Ectodermal cell (in vitro differentiated cells): ENCODE data around the gene SYNPO. TPM values are rescaled to one million over a fixed set of nuclear protein-coding genes. Genes with fewer than 3 reads are reported as not detected.

Source experiments
- H3K27ac ChIP-seq: 2 replicates; pipeline ENCODE4 v1.7.0; 2013; ENCODE audit warnings: mild to moderate bottlenecking, low read depth, low read length; ENCODE audit not compliant: insufficient read depth, poor library complexity, severe bottlenecking
- H3K27me3 ChIP-seq: 2 replicates; pipeline ENCODE4 v1.7.0; 2013; ENCODE audit warnings: mild to moderate bottlenecking, low read length; ENCODE audit not compliant: insufficient read depth, control insufficient read depth, poor library complexity, severe bottlenecking
- H3K36me3 ChIP-seq: one replicate; pipeline ENCODE4 v1.7.0; 2013; ENCODE audit warnings: low read length; ENCODE audit not compliant: control insufficient read depth, insufficient read depth
- H3K4me1 ChIP-seq: one replicate; pipeline ENCODE4 v1.7.0; 2013; ENCODE audit warnings: low read length; ENCODE audit not compliant: control insufficient read depth, insufficient read depth
- H3K4me3 ChIP-seq: 2 replicates; pipeline ENCODE4 v1.7.0; 2013; ENCODE audit warnings: low read depth, low read length, control low read depth; ENCODE audit not compliant: insufficient read depth
- H3K9me3 ChIP-seq: 2 replicates; pipeline ENCODE4 v1.7.0; 2013; ENCODE audit warnings: mild to moderate bottlenecking, low read length, moderate library complexity; ENCODE audit not compliant: control insufficient read depth
- WGBS, 2 experiments: methylation state at CpG; one replicate each; pipeline ENCODE4 v1.1.7; 2013; ENCODE audit warnings: missing lambda C conversion rate in 2 of 2; 5-methylcytosine and 5-hydroxymethylcytosine counted together
- polyA plus RNA-seq, 4 experiments: library from polyadenylated mRNA; stranded (reverse); fragments of 50-300 nt; gene quantifications; one replicate each; pipeline ENCODE4 v1.2.3, GENCODE V29; 2013

The SYNPO gene, protein sequence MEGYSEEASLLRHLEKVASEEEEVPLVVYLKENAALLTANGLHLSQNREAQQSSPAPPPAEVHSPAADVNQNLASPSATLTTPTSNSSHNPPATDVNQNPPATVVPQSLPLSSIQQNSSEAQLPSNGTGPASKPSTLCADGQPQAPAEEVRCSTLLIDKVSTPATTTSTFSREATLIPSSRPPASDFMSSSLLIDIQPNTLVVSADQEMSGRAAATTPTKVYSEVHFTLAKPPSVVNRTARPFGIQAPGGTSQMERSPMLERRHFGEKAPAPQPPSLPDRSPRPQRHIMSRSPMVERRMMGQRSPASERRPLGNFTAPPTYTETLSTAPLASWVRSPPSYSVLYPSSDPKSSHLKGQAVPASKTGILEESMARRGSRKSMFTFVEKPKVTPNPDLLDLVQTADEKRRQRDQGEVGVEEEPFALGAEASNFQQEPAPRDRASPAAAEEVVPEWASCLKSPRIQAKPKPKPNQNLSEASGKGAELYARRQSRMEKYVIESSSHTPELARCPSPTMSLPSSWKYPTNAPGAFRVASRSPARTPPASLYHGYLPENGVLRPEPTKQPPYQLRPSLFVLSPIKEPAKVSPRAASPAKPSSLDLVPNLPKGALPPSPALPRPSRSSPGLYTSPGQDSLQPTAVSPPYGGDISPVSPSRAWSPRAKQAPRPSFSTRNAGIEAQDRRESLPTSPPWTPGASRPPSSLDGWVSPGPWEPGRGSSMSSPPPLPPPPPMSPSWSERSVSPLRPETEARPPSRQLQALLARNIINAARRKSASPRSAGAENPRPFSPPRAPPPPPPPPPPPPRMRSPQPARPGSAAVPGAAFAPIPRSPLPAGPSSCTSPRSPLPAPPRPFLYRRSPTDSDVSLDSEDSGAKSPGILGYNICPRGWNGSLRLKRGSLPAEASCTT
- 1.8 TPM for polyA plus RNA-seq (2013, experiment 1 of 4)
- polyA plus RNA-seq (2013, experiment 2 of 4): 1.6 TPM
- 1.4 TPM for polyA plus RNA-seq (2013, experiment 3 of 4)
- 2.1 TPM for polyA plus RNA-seq (2013, experiment 4 of 4)

DNA sequence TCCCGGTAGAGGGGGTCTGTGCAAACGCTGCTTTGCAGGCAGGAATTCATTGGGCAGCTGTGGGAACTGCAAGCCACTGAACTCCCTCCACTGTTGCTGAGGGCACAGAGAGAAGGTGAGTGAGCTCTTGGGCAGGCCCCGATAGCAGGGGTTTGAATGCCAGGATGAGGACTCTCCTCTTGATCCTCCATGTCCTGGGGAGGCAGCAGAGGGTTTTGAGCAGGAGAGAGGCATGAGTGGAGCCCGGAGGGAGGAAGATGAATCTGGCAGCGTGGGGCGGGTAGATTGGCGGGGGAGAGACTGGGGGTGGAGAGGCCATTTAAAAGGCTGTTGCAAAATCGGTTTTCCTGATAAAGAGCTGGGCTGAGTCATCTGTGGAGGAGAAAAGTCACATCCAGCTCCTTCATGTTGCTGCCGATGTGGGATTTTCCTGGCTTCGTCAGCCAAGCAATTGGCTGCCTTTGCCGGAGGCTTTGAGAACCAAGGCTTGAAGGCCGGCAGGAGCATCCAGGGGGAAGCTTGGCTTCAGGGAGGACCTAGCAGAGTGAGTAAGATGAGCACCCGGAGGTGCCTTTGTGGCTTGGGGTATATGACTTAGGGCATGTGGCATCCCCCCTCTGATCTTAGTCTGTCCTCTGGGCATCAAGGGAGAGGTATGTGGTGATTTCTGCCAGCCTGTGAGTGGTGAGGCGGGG, at the start of gene SYNPO:
SYNPO (plus strand) TSS at position 350 of the 695 bp plus-strand sequence. CDS start 7,616 bp downstream, outside the sequence.
- Histone ChIP-seq H3K27me3 (no peaks in the 10 kb centered on the region), H3K9me3 (no peaks in the 10 kb centered on the region), H3K4me1 (peaks cover 49% of the 10 kb centered on the region), H3K27ac (no peak within 1 kb of the TSS), H3K36me3 (no peaks in the 10 kb centered on the region), H3K4me3 (no peak within 1 kb of the TSS)
- WGBS, 2 experiments: 72% methylated on average over 14 of the region's 14 CpGs

DNA sequence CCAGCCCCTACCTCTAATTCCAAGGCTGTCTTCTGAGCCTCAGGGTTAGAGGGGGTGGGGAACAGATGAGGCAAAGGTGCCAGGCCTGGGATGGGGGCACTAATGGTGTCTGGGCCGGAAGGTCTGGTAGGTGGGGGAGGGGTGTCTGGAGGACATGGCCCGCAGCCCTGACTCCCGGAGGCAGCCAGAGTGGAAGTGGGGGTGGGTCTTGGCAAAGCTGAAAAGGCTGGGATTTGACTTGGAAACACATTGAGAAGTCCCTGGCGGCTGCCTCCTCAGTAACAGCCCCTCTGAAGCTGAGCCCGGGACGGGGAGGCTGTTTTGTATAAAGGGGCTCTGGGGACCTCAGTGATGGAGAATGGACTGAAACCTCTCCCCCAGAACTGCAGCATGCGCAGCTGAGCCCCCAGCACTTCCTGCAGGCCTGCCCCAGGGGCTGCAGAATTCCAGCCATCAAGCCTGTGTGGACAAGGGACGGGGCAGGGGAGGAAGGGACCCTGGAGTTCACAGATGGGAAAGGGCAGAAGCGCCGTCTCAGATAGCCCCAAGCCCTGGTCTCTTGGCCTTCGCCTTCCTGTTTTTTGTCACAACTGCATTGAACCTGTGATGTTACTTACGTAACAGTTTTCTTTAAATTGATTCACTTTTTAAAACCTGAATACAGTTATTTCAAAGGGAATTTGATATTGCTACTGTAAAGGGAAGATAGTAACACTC, 49.3 kb upstream of the SYNPO start:
- Histone ChIP-seq H3K4me3 (no peak overlapping the region), H3K4me1 (peaks cover 21% of the 10 kb centered on the region), H3K27ac (no peak overlapping the region), H3K36me3 (no peaks in the 10 kb centered on the region), H3K27me3 (no peaks in the 10 kb centered on the region), H3K9me3 (no peaks in the 10 kb centered on the region)
- 52 to 57% methylated on average over 11 to 12 of the region's 12 CpGs for WGBS, 2 experiments

DNA sequence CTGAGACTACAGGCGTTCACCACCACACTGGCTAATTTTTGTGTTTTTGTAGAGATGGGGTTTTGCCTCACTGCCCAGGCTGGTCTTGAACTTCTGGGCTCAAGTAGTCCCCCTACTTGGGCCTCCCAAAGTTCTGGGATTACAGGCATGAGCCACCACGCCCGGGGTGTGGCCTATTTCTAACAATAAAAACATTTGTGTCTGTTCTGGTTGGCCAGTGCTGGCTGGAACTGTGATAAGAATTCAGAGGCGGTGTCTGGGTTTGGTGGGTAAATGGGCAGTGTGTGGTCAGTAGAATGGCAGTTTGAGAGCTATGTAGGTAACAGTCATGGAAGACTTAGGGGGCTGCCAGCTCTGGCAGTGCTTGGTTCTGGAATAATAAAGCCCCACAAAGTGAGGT, 46.9 kb upstream of the SYNPO start:
- H3K9me3 ChIP-seq: no peaks in the 10 kb centered on the region
- H3K36me3 ChIP-seq: no peaks in the 10 kb centered on the region
- H3K4me1 ChIP-seq: peaks cover 24% of the 10 kb centered on the region
- 77 to 79% methylated on average over 4 of the region's 4 CpGs for WGBS, 2 experiments
- H3K27ac ChIP-seq: no peak overlapping the region
- no peak overlapping the region for H3K4me3 ChIP-seq
- H3K27me3 ChIP-seq: no peaks in the 10 kb centered on the region

DNA sequence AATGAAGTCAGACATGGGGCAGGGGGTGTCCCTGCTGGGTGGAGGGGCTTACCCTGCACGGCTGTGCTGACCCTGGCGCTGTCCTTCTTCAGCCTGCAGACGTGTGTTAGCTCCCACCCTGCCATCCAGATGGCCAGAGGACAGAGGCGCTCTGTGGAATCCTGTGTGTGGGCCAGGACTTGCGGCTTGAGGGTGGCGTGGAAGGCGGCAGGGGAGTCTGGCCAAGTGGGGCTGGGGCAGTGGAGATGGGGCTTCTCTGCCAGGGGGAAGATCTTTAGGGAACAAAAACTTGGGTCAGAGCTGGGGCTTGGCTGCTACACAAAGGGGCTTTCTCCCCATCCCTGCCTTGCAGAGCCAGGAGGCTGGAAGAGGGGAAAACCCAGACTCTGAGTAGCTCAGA, 46.5 kb upstream of the SYNPO start:
- H3K36me3 ChIP-seq: no peaks in the 10 kb centered on the region
- no peak overlapping the region for H3K27ac ChIP-seq
- H3K4me3 ChIP-seq: no peak overlapping the region
- H3K4me1 ChIP-seq: peaks cover 24% of the 10 kb centered on the region
- no peaks in the 10 kb centered on the region for H3K9me3 ChIP-seq
- WGBS, 2 experiments: 86 to 87% methylated on average over 7 of the region's 7 CpGs
- no peaks in the 10 kb centered on the region for H3K27me3 ChIP-seq

DNA sequence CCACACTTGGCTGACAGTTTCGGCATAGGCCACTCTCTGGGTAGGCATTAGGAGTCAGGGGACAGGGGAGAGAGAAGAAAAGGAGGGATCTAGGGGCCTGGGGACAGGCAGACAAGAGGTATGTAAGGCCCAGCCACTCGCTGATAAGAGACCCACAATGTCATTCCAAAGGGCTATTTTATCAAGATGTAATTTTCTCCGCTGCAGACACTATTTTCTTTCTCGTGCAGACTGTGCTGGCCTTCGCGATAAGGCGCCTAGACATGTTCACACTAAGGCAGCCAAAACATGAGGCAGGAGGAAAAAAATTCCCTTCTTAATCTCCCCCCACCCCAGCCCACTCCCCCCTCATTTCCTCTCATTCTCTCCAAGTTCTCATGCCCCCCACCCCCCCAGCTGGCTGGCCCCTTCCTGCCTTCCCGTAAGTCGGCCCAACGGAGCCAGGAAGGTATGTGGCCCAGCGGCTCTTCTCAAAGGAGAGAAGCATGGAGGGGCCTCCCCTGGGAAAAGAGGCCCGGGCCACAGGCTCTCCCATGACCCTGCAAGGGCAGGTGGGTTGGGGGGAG, 44.9 kb upstream of the SYNPO start:
- 82 to 85% methylated on average over 11 to 12 of the region's 12 CpGs for WGBS, 2 experiments
- Histone ChIP-seq H3K27me3 (no peaks in the 10 kb centered on the region), H3K36me3 (no peaks in the 10 kb centered on the region), H3K4me1 (peaks cover 22% of the 10 kb centered on the region), H3K27ac (no peak overlapping the region), H3K9me3 (no peaks in the 10 kb centered on the region), H3K4me3 (no peak overlapping the region)

DNA sequence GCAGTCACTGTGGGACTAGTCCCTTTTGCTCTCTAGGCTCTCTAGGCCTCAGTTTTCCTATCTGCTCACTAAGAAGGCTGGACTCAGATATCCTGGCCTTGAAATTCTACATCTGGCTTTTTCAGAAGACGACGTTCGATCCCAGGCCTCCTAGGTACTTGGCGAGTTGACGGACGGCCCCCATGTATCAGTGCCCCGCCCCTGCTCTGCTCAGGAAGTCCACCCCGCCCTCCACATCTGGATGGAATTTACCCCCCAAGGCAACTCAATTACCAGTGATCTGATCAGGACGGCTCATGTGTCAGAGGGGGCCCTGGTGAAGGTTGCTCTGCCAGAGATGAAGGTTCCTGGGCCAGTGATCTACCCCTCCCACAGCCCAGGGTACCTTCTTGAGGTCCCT, 44.1 kb upstream of the SYNPO start:
- Histone ChIP-seq H3K36me3 (no peaks in the 10 kb centered on the region), H3K27me3 (no peaks in the 10 kb centered on the region), H3K4me1 (peaks cover 15% of the 10 kb centered on the region), H3K27ac (no peak overlapping the region), H3K9me3 (no peaks in the 10 kb centered on the region), H3K4me3 (no peak overlapping the region)
- 77 to 78% methylated on average over 9 of the region's 9 CpGs for WGBS, 2 experiments

DNA sequence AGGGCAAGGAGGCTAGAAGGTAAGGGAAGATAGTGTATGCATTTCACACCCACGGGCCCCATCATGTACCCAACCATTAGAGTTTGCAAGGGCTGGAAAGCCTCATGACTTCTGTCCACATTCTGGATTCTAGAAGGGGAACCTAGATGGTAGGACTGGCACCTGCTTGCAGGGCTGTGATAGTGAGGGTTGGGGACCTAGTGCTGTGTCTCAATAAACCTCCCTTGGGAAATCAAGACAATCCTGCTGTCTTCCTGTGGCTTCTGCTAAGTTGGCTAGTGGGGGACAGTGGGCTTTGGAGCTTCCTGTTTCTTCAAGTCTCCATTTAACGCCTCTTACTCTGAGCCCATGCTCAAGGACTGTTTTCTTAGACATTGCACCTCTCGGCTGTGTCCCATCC, 43.6 kb upstream of the SYNPO start:
- peaks cover 14% of the 10 kb centered on the region for H3K4me1 ChIP-seq
- no peaks in the 10 kb centered on the region for H3K9me3 ChIP-seq
- H3K27ac ChIP-seq: no peak overlapping the region
- no peaks in the 10 kb centered on the region for H3K27me3 ChIP-seq
- no peaks in the 10 kb centered on the region for H3K36me3 ChIP-seq
- 91 to 95% methylated on average over 3 of the region's 3 CpGs for WGBS, 2 experiments
- H3K4me3 ChIP-seq: no peak overlapping the region

DNA sequence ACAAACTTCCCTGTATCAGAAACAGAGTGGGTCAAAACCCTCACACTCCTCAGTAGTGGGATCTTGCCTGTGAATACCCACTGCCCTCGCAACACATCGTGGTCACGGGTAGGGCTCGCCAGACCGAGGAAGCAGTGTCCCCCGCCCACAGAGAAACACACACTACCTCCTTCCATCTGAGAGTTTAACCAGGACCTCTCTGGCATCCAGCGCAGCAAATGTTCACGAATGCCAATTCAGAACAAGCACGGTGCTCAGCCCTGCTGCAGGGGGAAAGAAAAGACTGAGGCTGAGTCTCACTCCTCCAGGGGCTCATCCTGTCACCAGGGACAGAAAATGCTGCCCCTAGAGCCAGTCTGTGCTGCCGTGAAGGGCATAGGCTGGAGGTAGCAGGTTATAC, 42.5 kb upstream of the SYNPO start:
- H3K9me3 ChIP-seq: no peaks in the 10 kb centered on the region
- H3K4me1 ChIP-seq: peaks cover 14% of the 10 kb centered on the region
- no peak overlapping the region for H3K27ac ChIP-seq
- H3K27me3 ChIP-seq: no peaks in the 10 kb centered on the region
- H3K36me3 ChIP-seq: no peaks in the 10 kb centered on the region
- WGBS, 2 experiments: 87 to 88% methylated on average over 10 of the region's 10 CpGs
- no peak overlapping the region for H3K4me3 ChIP-seq

DNA sequence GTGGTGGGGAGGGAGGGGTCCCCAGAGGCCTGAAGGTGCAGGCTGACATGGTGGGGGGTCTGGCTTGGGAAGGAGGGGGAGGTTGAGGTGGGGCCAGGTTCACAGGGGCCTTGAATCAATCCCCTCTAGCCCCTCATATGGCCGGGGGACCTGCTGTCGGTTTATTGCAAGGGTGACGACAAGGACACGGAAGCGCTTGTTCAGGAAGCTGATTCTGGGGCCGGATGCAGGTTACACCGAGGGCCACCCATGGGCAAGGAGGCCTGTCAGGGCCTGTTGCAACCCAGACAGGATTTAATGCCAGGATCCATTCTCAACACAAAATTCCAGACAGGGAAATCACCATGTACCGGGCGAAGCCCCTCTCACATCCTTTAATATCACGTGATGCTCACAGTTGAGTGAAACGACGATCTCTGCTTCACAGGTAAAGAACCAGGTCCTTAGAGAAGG, 41.6 kb upstream of the SYNPO start:
- Histone ChIP-seq H3K27ac (no peak overlapping the region), H3K4me1 (peaks cover 14% of the 10 kb centered on the region), H3K27me3 (no peaks in the 10 kb centered on the region), H3K9me3 (no peaks in the 10 kb centered on the region), H3K36me3 (no peaks in the 10 kb centered on the region), H3K4me3 (no peak overlapping the region)
- WGBS, 2 experiments: 92 to 93% methylated on average over 12 of the region's 12 CpGs
